Left forelimb (tissue), 1 donor: Measurements from ENCODE around the gene PSTK.
A peak's percentile ranks its signal among the peaks of the same experiment; 100 is the strongest.

Source experiments
- DNase-seq: peaks from one replicate; pipeline ENCODE4 v3.0.0-alpha.2; 2018; ENCODE audit warnings: low spot score

The PSTK gene

GRCh38 chr10:122992031-122992585, 11.9 kb downstream of the PSTK start:
- DNase-seq: no peak

GRCh38 chr10:122993797-122994336, 13.7 kb downstream of the PSTK start:
- DNase-seq: no peak

DNA sequence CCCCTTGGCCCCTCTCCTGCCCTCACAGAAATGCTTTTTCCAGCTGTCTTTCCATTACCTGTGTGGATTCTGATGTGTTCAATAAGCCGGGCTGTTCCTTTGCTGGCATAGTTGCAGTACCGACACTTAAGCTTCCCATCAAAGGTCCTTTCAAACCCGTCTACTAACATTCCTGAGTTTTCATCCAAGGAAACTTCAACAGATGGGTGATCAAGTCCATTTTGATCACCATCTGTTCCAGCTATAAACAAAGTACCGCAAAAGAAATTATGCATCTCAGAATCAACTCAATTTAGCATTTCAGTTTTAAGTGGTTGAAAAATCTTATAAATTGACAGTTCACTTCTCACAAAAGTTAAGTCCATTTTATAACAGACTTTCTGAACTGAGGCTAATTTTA, 15.7 kb downstream of the PSTK start:
- DNase-seq: no peak

DNA sequence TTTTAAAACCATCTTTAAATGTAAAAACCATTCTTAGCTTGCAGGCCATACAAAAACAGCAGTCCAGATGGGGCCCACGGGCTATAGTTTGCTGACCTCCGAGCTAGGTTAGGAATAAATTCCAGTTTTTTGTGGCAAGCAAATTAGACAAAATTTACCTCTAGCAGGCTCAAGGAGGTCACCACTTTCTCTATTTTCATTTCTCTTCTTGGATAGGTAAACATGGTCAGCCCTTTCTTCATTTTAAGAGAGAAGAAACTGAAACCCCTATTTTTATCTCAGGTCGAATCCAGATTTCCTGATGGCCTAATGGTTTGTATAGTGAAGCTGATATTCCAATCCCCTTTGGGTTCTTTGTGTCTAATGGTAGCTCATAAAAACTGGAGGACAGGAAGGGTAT, 17.7 kb downstream of the PSTK start:
- no peak for DNase-seq

DNA sequence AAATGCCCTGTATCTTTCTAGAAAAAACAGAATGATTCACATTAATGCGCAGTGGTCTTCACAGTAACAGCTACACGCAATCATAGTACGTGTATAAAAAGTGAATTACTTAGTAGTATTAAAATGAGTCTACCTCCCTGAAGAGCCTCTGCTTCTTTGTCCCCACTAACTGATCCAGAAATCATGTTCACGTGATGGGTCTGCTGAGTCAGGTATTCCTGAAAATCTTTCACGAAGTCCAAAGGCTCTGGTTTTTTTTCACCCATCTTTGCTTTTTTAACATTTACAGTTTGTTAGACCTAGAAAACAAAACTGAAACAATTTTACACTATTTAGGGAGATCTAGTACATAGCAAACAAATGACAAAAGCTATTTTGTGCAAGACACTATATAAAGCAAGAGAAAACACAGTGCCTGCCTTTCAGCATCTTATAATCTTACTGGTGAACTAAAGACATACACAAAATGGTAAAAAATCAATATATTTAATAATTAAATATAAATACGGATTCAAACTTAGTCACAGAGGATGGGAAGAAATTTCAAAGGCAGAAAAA, 18.2 kb downstream of the PSTK start:
- no peak for DNase-seq

GRCh38 chr10:122998934-122999333, 18.7 kb downstream of the PSTK start:
- no peak for DNase-seq

- DNase-seq: no peak
These were observed 19.1 kb downstream of the PSTK start for GRCh38 chr10:122999347-122999746.

DNA sequence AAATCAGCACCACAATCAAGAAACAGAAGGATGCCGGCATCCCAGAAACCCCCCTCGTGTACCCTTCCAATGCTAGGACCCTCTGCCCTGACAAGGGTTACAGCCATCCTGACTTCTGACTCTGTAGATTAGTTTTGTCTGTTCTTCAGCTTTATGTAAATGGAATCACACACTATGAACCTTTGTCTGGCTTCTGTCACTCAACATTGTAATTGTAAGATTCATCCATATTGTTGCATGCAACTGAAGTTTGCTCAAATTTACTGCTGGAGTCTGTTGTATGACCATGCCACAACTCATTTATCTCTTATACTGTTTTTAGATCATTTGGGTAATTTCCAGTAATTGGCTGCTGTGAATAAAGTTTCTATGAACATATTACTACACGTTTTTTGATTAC, 20.0 kb downstream of the PSTK start:
- no peak for DNase-seq

GRCh38 chr10:123001370-123001769, 21.2 kb downstream of the PSTK start:
- no peak for DNase-seq

DNA sequence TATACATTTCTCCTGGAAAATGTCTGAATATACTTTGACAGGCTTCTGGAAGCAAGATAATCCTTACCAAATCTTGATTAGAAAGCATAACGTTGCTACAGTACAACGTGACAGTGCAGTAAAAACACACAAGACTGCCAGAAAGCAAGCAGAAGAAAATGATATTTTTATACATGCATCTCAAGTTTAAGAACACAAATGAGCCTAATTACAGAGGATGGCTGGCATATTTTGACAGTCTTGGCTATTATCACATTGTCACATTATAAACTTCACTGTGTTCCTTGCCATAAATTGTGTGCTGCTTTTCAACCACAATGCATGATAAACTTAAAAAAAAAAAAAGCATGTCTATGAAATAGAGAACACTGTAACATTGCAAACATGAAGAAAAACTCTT, 24.1 kb downstream of the PSTK start:
- no peak for DNase-seq

DNA sequence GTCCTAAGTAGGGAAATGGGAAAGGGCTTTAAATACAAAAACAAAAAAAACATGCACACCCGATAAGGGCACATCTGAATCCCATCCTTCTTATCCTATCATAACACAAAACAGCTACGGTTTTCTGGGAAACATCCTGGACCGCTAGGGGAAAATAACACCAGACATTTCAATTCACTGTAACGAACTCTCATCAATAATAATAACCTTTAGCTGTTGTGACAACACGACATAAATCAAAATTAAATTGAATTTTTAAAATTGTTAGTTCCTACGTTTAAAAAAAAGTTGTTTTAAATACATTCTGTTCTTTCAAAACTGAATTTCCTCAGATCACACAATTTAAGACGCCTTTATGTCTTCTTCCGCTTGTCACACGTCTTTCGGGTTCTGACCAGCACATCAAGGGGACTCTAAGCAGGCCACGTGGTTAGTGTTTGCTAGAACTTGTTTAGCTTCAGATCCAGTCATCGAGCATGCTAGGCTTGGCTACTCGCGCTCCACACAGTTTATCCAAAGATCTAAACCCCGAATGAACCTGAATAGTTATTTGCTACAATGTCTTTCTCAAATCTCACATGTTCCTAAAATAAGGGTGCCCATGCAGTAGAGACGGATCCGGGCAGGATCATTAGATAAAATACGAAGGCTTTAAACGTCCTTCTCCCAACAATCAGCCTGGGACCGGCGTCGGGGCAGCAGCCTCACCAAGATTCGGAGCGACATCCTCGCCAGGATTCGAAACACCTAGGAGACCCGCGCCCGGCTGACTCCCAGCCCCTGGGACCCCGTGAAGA, 27.6 kb downstream of the PSTK start:
- no peak for DNase-seq

GRCh38 chr10:123008355-123009104, 28.3 kb downstream of the PSTK start, which contains the start of the genes ACADSB and IKZF5:
ACADSB (plus strand) TSS chr10:123009006; CDS start chr10:123009030, 24 bp downstream.
IKZF5 (minus strand) TSS chr10:123008795; CDS start chr10:122998625, 10,170 bp downstream.
- DNase-seq: peak; percentile 97

GRCh38 chr10:123009105-123009820, 29.1 kb downstream of the PSTK start:
- no peak for DNase-seq

DNA sequence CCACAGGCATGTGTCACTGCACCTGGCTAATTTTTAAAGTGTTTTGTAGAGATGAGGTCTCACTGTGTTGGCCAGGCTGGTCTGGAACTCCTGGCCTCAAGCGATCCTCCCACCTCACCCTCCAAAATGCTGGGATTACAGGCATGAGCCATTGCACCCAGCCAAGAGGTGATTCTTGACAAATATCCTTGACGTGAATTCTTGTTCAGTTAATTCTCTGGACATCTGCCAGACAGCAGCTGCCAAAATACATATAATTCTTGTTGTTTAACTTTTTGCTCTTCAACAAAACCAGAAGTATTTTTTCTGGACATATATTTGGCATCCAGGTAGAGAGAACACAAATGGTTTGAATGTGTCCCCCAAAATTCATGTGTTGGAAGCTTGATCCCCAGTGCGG, 31.8 kb downstream of the PSTK start:
- no peak for DNase-seq

DNA sequence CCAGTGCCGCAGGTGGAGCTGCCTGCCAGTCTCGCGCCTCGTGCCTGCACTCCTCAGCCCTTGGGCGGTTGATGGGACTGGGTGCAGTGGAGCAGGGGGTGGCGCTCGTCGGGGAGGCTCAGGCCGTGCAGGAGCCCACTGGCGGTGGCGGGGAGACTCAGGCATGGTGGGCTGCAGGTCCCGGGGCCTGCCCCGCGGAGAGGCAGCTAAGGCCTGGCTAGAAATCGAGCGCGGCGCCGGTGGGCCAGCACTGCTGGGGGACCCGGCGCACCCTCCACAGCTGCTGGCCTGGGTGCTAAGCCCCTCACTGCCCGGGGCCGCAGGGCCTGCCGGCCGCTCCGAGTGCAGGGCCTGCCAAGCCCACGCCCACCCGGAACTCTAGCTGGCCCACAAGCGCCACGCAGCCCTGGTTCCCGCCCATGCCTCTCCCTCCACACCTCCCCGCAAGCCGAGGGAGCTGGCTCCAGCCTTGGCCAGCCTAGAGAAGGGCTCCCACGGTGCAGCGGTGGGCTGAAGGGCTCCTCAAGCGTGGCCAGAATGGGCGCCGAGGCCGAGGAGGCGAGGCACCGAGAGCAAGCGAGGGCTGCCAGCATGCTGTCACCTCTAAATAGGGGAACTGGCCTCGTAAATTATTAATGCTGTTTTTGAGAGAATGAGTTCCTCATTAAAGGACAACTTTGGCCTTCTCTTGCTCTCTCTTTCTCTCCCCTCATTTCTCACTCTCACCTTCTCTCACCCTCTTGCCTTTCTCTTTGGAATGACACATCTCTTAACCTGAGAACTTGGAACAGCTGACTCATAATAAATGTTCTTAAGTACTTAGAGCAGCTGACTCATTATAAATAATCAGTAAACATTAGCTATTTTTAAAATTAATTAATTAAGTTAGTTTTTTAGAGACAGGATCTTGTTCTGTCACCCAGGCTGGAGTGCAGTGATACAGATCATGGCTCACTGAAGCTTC, 33.5 kb downstream of the PSTK start:
- DNase-seq: no peak

DNA sequence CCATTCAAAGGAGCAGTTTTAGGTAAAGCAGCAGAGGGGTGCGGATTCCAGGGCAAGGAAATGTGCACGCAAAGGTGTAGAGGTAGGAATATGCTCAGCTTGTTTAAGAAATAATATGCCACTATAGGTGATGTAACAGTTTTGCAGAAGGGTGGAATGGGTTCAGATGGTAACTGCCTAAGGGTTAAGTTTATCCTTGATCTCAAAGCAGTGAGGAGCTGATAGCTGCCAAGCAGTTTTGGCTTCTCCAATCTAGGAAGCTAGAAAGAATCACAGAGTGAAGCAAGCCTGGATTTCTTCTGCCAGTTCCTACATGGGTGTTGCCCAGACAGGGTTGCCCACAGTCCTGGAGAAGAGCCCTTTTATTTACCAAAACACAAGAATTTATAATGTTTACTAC, 34.6 kb downstream of the PSTK start:
- no peak for DNase-seq

DNA sequence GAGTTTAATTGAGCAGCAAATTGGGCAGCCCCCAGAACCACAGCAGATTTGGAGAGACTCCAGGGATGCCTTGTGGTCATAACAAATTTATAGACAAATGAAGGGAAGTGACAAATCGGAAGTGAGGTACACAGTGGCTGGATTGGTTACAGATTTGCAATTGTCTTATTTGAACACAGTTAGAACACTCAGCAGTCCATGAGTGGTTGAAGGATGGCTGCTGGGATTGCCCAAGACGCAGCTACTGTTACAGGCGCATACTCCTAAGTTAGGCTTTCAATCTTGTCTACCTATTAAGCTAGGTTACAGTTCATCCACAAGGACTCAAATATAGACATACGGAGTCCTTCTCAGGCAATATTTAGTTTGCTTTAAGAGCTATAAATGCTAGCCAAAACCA, 36.0 kb downstream of the PSTK start:
- no peak for DNase-seq

DNA sequence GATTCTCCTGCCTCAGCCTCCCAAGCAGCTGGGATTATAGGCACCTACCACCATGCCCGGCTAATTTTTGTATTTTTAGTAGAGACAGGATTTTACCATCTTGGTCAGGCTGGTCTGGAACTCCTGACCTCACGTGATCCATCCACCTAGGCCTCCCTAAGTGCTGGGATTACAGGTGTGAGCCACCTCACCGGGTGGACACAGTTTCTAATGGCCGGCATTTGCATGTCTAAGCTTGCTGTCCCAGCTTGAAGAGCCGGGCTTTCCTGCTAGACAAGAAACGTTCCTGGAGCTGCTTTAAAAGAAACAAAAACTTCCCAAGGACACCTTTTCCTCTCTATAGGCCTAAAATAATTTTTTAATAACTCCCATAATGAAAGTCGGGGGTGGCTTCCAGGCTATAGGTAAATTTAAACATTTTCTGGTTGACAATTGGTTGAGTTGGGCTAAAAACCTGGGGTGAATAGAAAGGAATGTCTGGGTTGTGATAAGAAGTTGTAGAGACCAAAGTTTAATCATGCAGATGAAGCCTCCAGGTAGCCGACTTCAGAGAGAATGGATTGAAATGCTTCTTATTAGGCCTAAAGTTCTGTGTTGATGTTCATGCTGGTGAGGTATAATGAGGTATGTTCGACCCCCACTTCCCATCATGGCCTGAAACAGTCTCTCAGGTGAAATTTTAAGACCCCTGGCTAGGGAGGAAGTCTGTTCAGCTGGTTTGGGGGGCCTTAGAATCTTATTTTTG, 37.4 kb downstream of the PSTK start:
- DNase-seq: no peak

DNA sequence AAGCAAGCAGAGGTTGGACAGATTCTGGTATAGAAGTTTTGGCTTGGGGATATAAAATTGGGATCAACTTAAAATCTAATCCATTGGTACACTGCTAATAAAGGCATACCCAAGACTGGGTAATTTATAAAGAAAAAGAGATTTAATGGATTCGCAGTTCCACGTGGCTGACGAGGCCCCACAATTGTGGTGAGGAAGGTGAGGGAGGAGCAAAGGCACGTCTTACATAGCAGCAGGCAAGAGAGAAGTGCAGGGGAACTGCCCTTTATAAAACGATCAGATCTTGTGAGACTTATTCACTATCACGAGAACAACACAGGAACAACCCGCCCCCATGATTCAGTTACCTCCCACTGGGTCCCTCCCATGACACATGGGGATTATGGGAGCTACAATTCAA, 38.3 kb downstream of the PSTK start:
- no peak for DNase-seq

DNA sequence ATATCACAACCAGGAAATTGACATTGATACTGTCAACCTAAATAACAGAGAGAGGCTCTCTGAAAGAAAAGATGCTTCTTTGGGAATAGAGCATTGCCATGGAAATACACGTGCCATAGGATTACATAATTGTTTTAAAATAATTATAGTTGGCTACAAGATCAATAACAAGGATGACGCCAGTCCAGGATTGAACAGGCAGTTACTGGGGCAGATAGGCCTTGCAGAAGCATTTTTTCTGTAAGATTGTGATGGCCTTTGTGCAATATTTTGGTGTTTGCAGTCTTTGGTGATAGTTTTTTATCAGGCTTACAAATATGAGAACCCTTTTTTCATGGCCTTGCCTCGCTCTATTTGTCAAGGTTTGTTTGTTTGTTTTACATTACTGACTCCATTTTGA, 39.1 kb downstream of the PSTK start:
- no peak for DNase-seq
